Measurements from ENCODE around the gene REXO1.
"Not testable (repeated sequence)": the region's sequence is repeated elsewhere in the genome, so short reads cannot be mapped to it uniquely, and the experiment has no call there.

The REXO1 gene

DNA sequence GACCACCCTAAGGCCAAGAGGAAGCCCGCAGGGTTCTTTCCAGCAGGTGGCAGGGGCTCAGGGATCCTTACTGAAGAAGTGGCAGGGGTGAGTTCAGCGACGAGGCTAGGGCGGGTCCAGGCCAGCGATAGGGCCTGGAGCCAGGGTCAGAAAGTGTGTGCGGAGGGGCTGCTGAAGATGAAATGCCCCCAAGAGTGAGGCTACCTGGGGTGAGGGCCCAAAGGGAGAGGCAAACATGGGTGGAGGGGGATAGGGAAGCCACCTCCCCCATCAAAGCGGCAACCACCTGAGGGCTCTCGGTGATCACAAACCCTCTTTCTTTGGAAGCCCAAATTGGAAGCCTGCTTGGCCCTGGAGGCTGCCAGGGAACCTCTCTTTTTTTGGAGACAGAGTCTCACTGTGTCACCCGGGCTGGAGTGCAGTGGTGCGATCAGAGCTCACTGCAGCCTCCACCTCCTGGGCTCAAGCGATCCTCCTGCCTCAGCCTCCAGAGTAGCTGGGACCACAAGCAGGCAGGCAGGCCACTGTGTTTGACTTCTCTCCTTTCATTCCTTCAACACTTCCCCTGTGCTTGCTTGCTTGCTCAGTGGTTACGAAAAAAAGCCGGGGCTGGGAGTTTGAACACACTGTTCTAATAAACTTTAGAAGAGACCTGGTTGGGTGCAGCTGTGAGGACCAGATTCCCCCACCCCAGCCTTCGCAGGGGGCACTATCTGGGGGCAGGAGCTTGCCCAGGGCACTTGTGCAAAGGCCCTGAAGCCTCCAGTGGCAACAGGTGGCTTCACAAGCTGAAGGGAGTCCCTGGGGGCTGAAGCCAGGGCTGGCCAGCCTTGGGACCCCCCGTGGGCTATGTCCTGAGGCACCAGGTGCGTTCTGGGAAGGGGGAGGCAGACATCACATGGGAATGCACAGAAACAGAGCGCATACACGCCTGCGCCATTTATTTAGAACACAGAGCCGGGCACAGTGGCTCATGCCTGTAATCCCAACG is 34.8 kb downstream of the REXO1 start:
- no peak for DNase-seq (ENCODE audit: low read depth)

- peak; percentile 97 for DNase-seq (ENCODE audit: low read depth)
Observed at GRCh38 chr19:1812426-1813191, 35.7 kb downstream of the REXO1 start.

DNA sequence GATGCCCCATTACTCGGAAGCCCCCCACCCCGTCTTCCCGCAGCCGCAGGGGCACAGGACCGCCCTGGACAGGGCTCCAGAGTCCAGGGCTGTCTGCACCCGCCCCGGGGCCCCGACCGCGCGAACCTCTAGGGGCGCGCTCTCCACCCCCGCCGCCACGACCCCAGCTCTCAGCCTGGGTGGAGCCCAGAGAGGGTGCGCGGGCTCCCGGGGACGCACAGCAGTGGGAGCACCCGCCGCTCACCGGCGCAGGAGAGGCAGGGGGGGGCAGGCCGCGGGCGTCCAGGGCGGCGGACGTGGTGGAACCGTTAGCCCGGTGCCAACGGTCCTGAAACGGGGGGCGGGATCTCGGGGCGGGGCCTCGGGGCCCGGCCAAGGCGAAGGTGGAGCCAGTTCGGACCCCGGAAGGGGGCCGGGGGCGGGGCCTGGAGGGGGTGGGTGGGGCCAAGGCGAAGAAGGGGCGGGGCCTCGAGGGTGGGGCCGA is 36.3 kb downstream of the REXO1 start, which contains the start of gene ATP8B3:
Gene ATP8B3, minus strand, starts transcription at position 335 of the 484 bp plus-strand sequence. CDS start 540 bp downstream, outside the sequence.
- no peak for DNase-seq (ENCODE audit: low read depth)

- peak; percentile 72 for DNase-seq (ENCODE audit: low read depth)
Observed at GRCh38 chr19:1811472-1811894, 36.8 kb downstream of the REXO1 start.

DNA sequence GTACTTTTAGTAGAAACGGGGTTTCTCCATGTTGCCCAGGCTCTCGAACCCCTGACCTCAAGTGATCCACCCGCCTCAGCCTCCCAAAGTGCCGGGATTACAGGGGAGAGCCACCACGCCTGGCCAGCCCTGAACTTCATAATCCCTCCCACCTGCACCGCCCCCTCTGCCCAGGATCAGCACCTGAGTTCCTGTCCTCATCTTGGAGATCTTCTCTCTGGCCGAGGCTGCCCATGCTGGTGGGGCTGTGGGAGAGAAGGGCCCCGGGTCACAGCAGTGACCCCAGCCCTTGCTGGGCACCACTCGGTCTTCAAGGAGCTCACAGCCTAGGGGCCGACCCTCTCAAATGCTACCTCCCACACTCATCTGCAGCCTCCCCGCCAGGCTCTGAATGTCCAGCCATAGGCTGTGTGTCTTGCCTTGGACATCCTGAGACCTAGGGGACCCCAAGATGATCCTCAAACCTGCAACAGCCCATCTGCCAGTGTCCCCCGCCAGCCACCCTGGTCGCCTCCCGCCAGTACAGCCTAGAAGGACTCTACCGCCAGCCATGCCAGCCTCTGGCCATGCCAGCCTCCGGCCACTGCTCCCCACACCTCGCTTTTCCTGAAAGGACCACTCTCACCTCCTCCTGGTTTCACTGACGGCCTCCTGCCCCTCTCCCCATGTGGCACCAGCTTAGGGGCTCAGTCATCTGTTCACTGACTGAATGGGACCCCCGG is 37.7 kb downstream of the REXO1 start:
- DNase-seq (ENCODE audit: low read depth), result no peak

DNA sequence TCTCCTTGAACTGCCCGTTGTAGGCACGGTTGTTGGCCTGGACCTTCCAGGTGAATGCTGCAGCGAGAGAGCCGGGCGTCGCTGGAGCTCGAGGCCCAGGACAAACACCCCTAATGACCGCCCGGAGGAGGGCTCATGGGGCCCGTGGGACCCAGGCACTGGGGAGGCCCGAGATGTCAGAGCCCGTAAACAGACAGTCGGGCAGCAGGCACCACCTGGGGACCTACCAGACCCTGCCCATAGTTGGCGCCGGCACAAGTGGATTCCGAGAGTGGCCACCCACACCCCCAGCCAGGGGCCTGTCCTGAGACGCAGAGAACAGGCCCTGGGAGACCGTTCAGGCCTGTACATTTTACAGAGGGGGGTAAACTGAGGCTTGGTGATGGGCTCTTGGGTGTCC is 38.6 kb downstream of the REXO1 start:
- DNase-seq (ENCODE audit: low read depth), result no peak

GRCh38 chr19:1808395-1808731 is 39.9 kb downstream of the REXO1 start:
- DNase-seq (ENCODE audit: low read depth), result no peak

DNA sequence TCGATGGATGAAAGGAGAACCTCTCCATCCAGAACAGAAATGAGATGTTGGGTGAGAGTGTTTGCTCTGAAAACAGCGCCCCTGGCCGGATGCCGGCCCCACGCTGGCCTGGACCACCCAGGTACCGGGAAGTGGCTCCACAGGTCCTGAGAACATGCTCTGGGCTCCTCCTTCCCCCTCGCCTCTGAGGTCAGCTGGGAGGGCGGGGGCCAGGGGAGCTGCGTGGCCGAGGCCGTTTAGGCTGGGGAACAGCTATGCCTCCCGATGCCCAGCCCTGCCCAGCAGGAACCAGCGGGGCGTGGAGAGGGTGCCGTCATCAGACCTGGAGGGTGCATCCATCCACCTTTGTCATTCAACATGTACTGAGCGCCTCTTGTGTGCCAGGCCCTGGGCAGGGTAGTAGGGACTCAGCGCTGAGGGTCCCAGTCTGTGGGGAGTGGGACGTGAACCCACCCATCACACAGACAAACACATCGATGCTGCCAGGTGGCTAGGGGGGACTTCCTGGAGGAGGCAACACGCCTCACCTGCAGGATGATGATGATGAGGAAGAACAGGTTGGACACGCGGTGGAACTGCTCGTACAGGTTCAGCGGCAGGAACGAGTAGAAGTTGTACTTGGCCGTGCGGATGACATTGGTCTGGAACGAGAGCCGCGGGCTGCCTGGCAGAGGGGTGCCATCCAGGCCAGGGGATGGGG is 40.4 kb downstream of the REXO1 start:
- DNase-seq (ENCODE audit: low read depth), result no peak

GRCh38 chr19:1807030-1807694 is 41.1 kb downstream of the REXO1 start:
- DNase-seq (ENCODE audit: low read depth), result no peak

DNA sequence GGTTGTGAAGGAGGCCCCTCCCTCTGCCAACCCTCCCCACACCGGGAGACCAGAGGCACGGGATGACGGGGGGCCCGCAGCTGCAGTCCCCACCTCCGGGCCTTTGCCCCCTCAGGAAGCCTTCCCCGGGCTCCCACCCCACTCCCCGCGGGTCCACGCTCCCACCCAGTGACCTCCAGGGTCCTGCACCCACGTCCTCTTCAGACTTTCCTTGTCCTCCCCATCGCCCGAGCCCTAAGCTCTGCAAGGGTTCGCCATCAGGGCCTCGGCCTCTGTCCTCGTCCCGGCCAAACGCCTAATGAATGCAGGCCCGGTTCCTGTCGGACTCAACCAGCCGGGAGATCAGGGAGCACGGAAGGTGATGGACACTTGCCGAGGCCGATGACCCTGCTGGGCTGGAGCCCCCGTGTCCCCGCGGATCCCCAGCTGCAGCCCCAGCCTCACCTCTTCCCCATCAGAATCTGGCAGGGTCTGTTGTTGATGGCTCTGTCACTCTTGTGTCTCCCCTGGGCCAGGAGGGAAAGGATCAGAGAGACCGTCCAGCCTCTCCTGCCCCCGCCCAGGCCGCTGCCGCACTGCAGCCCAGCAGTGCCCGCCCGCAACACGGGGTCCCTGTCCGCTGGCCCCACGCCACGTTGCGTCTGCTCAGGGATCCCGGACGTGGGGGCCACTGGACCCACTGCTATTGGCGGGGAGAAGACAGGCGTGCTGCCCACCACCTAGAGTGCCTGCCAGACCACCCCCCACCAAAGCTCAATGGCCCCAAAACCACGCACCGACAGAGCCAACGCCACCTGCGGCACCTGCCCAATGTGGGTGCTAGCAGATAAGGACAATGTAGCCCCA is 41.9 kb downstream of the REXO1 start:
- DNase-seq (ENCODE audit: low read depth), result no peak

DNA sequence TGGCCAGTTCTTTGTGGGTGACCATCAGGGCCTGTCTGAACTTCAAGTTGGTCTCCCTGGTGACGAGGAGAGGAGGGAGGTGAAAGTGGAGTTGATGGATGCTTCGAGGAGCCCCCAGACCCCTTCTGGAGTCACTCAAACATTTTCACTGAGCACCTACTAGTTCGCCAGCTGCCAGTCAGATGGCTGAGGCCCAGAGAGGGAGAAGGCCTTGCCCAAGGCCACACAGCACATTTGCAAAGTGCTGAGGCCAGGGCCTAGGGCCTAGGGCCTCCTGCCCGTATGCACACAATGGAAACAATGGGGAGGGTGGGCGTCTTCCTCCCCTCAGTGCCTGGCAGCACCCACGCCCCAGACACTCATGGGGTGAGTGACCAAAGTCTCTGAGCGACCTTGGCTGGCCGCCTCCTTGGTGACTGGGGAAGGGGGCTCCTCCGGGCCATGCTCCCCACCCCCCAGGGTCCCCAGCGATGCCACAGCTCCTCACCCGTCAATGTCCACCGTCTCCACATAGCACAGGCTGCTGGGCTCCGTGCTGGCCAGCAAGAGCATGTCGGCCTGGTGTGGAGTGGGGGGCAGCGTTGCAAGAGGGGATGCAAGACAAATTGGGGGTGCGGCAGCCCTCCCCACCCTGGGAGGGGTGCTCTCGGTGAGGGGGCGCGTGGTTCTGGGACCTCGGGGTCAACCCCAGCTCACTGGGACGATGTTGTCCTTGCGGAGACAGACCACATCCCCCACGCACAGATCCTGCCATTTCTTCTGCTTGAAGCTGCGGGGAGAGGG is 42.7 kb downstream of the REXO1 start:
- DNase-seq (ENCODE audit: low read depth), result no peak

DNA sequence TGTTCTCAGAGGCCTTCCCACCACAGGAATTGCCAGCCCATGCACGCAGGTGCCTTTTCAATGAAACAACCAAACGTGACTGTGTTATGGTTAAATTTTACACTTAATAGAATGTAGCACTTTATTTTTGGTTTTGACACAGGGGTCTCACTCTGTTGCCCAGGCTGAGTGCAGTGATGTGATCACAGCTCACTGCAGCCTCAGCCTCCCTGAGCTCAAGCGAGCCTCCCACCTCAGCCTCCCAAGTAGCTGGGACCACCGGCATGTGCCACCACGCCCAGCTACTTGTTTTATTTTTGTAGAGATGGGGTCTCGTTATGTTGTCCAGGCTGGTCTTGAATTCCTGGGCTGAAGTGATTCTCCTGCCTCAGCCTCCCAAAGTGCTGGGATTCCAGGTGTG is 43.4 kb downstream of the REXO1 start:
- no peak for DNase-seq (ENCODE audit: low read depth)

GRCh38 chr19:1799695-1800342 is 48.5 kb downstream of the REXO1 start:
- DNase-seq (ENCODE audit: low read depth), result no peak

DNA sequence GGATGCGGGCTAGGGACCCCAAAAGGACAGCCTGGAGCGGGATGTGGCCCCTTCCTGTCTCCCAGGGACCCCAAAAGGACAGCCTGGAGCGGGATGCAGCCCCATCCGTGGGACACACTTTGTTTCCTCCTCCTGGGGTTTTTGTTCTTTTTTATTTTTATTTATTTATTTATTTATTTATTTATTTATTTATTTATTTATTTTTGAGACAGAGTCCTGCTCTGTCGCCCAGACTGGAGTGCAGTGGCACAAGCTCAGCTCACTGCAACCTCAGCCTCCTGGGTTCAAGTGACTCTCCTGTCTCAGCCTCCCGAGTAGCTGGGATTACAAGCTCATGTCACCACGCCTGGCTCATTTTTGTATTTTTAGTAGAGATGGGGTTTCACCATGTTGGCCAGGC is 51.0 kb downstream of the REXO1 start:
- not testable (repeated sequence) for DNase-seq (ENCODE audit: low read depth)

GRCh38 chr19:1796395-1797142 is 51.7 kb downstream of the REXO1 start:
- DNase-seq (ENCODE audit: low read depth), result no peak

GRCh38 chr19:1794424-1795172 is 53.7 kb downstream of the REXO1 start:
- no peak for DNase-seq (ENCODE audit: low read depth)

DNA sequence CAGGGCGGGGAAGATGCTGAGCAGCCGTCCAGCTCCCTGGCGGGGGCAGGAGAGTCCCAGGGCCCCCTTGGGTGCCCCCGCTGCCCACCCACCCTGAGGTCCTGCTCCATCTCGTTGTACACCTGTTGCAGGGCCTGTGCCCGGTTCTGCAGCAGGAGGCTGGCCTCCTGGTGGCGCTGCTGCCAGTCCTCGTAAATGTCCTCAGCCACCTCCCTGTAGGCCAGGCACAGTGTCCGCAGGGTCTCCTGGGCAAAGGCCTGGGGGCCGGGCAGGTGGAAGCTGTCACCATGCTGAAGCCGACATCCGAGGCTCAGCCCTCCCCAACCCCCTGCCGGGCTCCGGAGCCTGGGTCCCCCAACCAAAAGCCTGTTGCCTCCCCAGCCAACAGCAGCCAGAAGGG is 56.4 kb downstream of the REXO1 start:
- DNase-seq (ENCODE audit: low read depth), result no peak
